ENCODE data around the gene INSC. TPM values are rescaled to one million over a fixed set of nuclear protein-coding genes. Genes with fewer than 3 reads are reported as not detected.

Gene INSC
- total RNA-seq, 1 experiment from 2014 or later, result not detected

DNA sequence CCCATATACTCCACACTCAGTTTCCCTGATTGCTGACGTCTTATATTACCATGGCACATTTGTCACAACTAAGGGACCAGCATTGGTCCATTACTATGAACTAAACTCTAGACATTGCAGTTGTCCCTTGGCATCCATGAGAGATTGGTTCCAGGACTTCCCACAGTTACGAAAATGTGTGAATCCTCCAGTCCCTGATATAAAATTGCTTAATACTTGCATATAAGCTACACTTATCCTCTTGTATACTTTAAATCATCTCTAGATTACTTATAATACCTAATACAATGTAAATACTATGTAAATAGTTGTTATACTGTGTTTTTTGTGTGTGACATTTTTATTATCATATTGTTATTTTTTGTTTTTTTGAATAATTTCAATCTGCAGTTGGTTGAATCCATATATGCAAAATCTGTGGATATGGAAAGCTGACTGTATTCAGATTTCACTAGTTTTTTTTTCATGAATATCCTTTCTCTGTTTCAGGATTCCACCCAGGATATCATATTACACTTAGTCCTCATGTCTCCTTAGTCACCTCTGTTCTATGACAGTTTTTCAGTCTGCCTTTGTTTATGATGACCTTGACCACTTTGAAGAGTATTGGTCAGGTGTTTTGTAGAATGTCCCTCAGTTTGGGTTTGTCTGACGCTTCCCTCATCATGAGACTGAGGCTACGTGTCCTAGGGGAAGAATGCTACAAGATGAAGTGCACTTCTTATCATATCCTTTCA is 55.3 kb downstream of the INSC start:
- H3K27me3 ChIP-seq (ENCODE audit: insufficient read depth, low read depth), result no peaks in the 10 kb centered on the region
- CTCF ChIA-PET, result no interaction called here
- H4K20me1 ChIP-seq (ENCODE audit: insufficient read depth), result no peaks in the 10 kb centered on the region
- no peaks in the 10 kb centered on the region for H3F3A ChIP-seq (ENCODE audit: insufficient read depth, low read depth)
- H3K9me3 ChIP-seq (ENCODE audit: insufficient read depth, low read depth), result no peaks in the 10 kb centered on the region
- no peaks in the 10 kb centered on the region for H3K9me2 ChIP-seq (ENCODE audit: insufficient read depth)
- no peak overlapping the region for H3K4me3 ChIP-seq
- H2AFZ ChIP-seq, result no peak overlapping the region
- no peak overlapping the region for H3K4me2 ChIP-seq
- DNase-seq, result no peak
- intact Hi-C loops (cut with micrococcal nuclease; ENCODE audit: unreplicated experiment), result no loop called here
- no peaks in the 10 kb centered on the region for H3K4me1 ChIP-seq (replicated peaks; ENCODE audit: insufficient read depth)
- POLR2A ChIA-PET (ENCODE audit: unreplicated experiment), result no interaction called here
- H3K36me3 ChIP-seq (ENCODE audit: low read depth), result no peaks in the 10 kb centered on the region
- H3K27ac ChIP-seq, result no peak overlapping the region
- no peaks in the 10 kb centered on the region for H3K79me2 ChIP-seq (ENCODE audit: low read depth)
- no peak for TF ChIP-seq EZH2 (IDR thresholded peaks at IDR 0.05; ENCODE audit: low read depth)
- TF ChIP-seq, protein P1, sequence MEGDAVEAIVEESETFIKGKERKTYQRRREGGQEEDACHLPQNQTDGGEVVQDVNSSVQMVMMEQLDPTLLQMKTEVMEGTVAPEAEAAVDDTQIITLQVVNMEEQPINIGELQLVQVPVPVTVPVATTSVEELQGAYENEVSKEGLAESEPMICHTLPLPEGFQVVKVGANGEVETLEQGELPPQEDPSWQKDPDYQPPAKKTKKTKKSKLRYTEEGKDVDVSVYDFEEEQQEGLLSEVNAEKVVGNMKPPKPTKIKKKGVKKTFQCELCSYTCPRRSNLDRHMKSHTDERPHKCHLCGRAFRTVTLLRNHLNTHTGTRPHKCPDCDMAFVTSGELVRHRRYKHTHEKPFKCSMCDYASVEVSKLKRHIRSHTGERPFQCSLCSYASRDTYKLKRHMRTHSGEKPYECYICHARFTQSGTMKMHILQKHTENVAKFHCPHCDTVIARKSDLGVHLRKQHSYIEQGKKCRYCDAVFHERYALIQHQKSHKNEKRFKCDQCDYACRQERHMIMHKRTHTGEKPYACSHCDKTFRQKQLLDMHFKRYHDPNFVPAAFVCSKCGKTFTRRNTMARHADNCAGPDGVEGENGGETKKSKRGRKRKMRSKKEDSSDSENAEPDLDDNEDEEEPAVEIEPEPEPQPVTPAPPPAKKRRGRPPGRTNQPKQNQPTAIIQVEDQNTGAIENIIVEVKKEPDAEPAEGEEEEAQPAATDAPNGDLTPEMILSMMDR (conservative IDR thresholded peaks at IDR 0.05), result no peak
- BruUV-seq (replicated peaks), result no TSS peak

DNA sequence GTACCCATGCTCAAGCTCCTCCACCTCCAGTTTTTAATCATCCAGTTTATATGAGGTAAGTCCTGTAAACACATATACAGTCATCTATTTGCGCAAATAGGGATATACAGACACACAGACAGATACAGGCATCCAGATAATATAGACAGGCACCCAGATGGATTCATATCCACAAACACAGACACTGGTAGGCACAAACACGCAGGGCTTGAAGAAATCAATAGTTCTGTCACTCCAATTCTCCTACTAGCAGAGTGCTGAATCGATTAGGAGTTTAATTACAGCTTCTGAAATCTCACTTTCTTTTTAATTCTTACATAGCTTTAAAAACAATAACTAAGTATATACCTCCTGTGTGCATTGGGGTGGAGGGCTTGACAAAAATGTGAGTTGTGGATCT is 56.0 kb downstream of the INSC start:
- H3K27me3 ChIP-seq (ENCODE audit: insufficient read depth, low read depth), result no peaks in the 10 kb centered on the region
- H4K20me1 ChIP-seq (ENCODE audit: insufficient read depth), result no peaks in the 10 kb centered on the region
- no peaks in the 10 kb centered on the region for H3K9me3 ChIP-seq (ENCODE audit: insufficient read depth, low read depth)
- ChIA-PET POLR2A (ENCODE audit: unreplicated experiment) (no interaction called here), CTCF (no interaction called here)
- no peaks in the 10 kb centered on the region for H3F3A ChIP-seq (ENCODE audit: insufficient read depth, low read depth)
- H3K9me2 ChIP-seq (ENCODE audit: insufficient read depth), result no peaks in the 10 kb centered on the region
- no peaks in the 10 kb centered on the region for H3K79me2 ChIP-seq (ENCODE audit: low read depth)
- intact Hi-C loops (cut with micrococcal nuclease; ENCODE audit: unreplicated experiment), result no loop called here
- H3K4me1 ChIP-seq (replicated peaks; ENCODE audit: insufficient read depth), result no peaks in the 10 kb centered on the region
- H2AFZ ChIP-seq, result no peak overlapping the region
- no peak for TF ChIP-seq EZH2 (IDR thresholded peaks at IDR 0.05; ENCODE audit: low read depth)
- TF ChIP-seq, protein P1 (conservative IDR thresholded peaks at IDR 0.05), result no peak
- DNase-seq, result no peak
- H3K4me2 ChIP-seq, result no peak overlapping the region
- BruUV-seq (replicated peaks), result no TSS peak
- H3K27ac ChIP-seq, result no peak overlapping the region
- H3K4me3 ChIP-seq, result no peak overlapping the region
- no peaks in the 10 kb centered on the region for H3K36me3 ChIP-seq (ENCODE audit: low read depth)

GRCh38 chr11:15171956-15172355 is 57.2 kb downstream of the INSC start:
- intact Hi-C loops (cut with micrococcal nuclease; ENCODE audit: unreplicated experiment), result no loop called here

More at GRCh38 chr11:15171956-15172355, 57.2 kb downstream of the INSC start:
- H3K9me2 ChIP-seq (ENCODE audit: insufficient read depth), result no peaks in the 10 kb centered on the region
- H3K4me1 ChIP-seq (replicated peaks; ENCODE audit: insufficient read depth), result no peaks in the 10 kb centered on the region
- no peak overlapping the region for H3K27ac ChIP-seq
- no peaks in the 10 kb centered on the region for H3K27me3 ChIP-seq (ENCODE audit: insufficient read depth, low read depth)
- H4K20me1 ChIP-seq (ENCODE audit: insufficient read depth), result no peaks in the 10 kb centered on the region
- CTCF ChIA-PET, result no interaction called here
- H2AFZ ChIP-seq, result no peak overlapping the region
- no peaks in the 10 kb centered on the region for H3K36me3 ChIP-seq (ENCODE audit: low read depth)
- H3K79me2 ChIP-seq (ENCODE audit: low read depth), result no peaks in the 10 kb centered on the region
- no peaks in the 10 kb centered on the region for H3F3A ChIP-seq (ENCODE audit: insufficient read depth, low read depth)
- no peak for DNase-seq
- H3K4me3 ChIP-seq, result no peak overlapping the region
- H3K4me2 ChIP-seq, result no peak overlapping the region
- TF ChIP-seq EZH2 (IDR thresholded peaks at IDR 0.05; ENCODE audit: low read depth), result no peak
- TF ChIP-seq, protein P1 (conservative IDR thresholded peaks at IDR 0.05), result no peak
- no peaks in the 10 kb centered on the region for H3K9me3 ChIP-seq (ENCODE audit: insufficient read depth, low read depth)
- POLR2A ChIA-PET (ENCODE audit: unreplicated experiment), result no interaction called here
- BruUV-seq (replicated peaks), result no TSS peak
